Astrocyte (in vitro differentiated cells and primary cell): Measurements from ENCODE around the gene CTNNA3. TPM values are rescaled to one million over a fixed set of nuclear protein-coding genes. Genes with fewer than 3 reads are reported as not detected.

Experiments
- DNase-seq: peaks from one replicate; pipeline ENCODE4 v3.0.0-alpha.2; 2010; ENCODE audit warnings: low read depth
- FAIRE-seq: peaks from 2 replicates; lab custom pipeline; 2011; peaks lifted over from hg19 to GRCh38; lab: Jason Lieb, UNC
- H2AFZ ChIP-seq: 2 replicates; pipeline ENCODE4 v1.6.0; 2012; ENCODE audit warnings: low read depth, low read length, inconsistent platforms
- H3K27ac ChIP-seq: 2 replicates; pipeline ENCODE4 v1.5.1; 2011; ENCODE audit warnings: low read depth, low read length, inconsistent platforms
- H3K27me3 ChIP-seq: 2 replicates; pipeline ENCODE4 v1.6.0; 2011; ENCODE audit warnings: low read length, inconsistent platforms; ENCODE audit not compliant: insufficient read depth
- H3K36me3 ChIP-seq: 2 replicates; pipeline ENCODE4 v1.5.1; 2011; ENCODE audit warnings: low read length, inconsistent platforms; ENCODE audit not compliant: insufficient read depth
- H3K4me1 ChIP-seq: 2 replicates; pipeline ENCODE4 v1.5.1; 2011; ENCODE audit warnings: low read length, inconsistent platforms; ENCODE audit not compliant: insufficient read depth
- H3K4me2 ChIP-seq: 2 replicates; pipeline ENCODE4 v1.6.0; 2012; ENCODE audit warnings: low read length, inconsistent platforms
- H3K4me3 ChIP-seq: 2 replicates; pipeline ENCODE4 v1.5.1; 2011; ENCODE audit warnings: low read depth, mild to moderate bottlenecking, low read length, inconsistent platforms; ENCODE audit not compliant: insufficient read depth
- H3K79me2 ChIP-seq: 2 replicates; pipeline ENCODE4 v1.6.0; 2012; ENCODE audit warnings: mild to moderate bottlenecking, low read length, inconsistent platforms; ENCODE audit not compliant: insufficient read depth
- H3K9ac ChIP-seq: 2 replicates; pipeline ENCODE4 v1.6.0; 2012; ENCODE audit warnings: mild to moderate bottlenecking, low read length, inconsistent platforms
- H3K9me3 ChIP-seq: 2 replicates; pipeline ENCODE4 v1.5.1; 2012; ENCODE audit warnings: low read depth, mild to moderate bottlenecking, low read length, inconsistent platforms; ENCODE audit not compliant: insufficient read depth
- H4K20me1 ChIP-seq: 2 replicates; pipeline ENCODE4 v1.6.0; 2012; ENCODE audit warnings: low read length, inconsistent platforms; ENCODE audit not compliant: insufficient read depth
- H3K27ac Mint-ChIP-seq: one replicate; pipeline ENCODE4 v1.8.0; 2021; ENCODE audit warnings: mild to moderate bottlenecking, mixed read lengths; ENCODE audit not compliant: unreplicated experiment
- H3K27me3 Mint-ChIP-seq: one replicate; pipeline ENCODE4 v1.8.0; 2021; ENCODE audit warnings: low read depth, mixed read lengths; ENCODE audit not compliant: unreplicated experiment
- H3K36me3 Mint-ChIP-seq: one replicate; pipeline ENCODE4 v1.8.0; 2021; ENCODE audit warnings: low read depth, mixed read lengths; ENCODE audit not compliant: unreplicated experiment
- H3K4me1 Mint-ChIP-seq: one replicate; pipeline ENCODE4 v1.8.0; 2021; ENCODE audit warnings: low read depth, mixed read lengths; ENCODE audit not compliant: unreplicated experiment
- H3K4me3 Mint-ChIP-seq: one replicate; pipeline ENCODE4 v1.8.0; 2021; ENCODE audit warnings: mild to moderate bottlenecking, moderate library complexity, mixed read lengths; ENCODE audit not compliant: unreplicated experiment
- H3K9me3 Mint-ChIP-seq: one replicate; pipeline ENCODE4 v1.8.0; 2021; ENCODE audit warnings: mild to moderate bottlenecking, mixed read lengths; ENCODE audit not compliant: unreplicated experiment
- CTCF ChIP-seq: IDR thresholded peaks from 2 replicates; pipeline ENCODE4 v1.5.1; 2011; ENCODE audit warnings: low read depth, mild to moderate bottlenecking, inconsistent platforms, low read length, moderate library complexity; ENCODE audit not compliant: insufficient read depth
- EZH2 ChIP-seq: IDR thresholded peaks from 2 replicates; pipeline ENCODE4 v1.6.1; 2012; ENCODE audit warnings: mild to moderate bottlenecking, low read length, inconsistent platforms; ENCODE audit not compliant: insufficient read depth
- total RNA-seq: library from RNA; stranded (reverse); gene quantifications from 2 replicates; pipeline ENCODE4 v1.2.1, GENCODE V29; 2021

CTNNA3 gene
- total RNA-seq, 1 donor from 2014 or later = 0.73 TPM

GRCh38 chr10:66747451-66747850 is 948.5 kb downstream of the CTNNA3 start:
- peak overlapping the region; percentile 60 for H3K9ac ChIP-seq
- H3K27ac Mint-ChIP-seq = peak overlapping the region; percentile 89

GRCh38 chr10:66746711-66747110 is 949.3 kb downstream of the CTNNA3 start:
- no peak overlapping the region for H3K4me3 ChIP-seq
- Mint-ChIP-seq H3K36me3 (no peaks in the 10 kb centered on the region), H3K9me3 (no peaks in the 10 kb centered on the region), H3K4me1 (peaks cover 21% of the 10 kb centered on the region), H3K27ac (peak overlapping the region; percentile 89), H3K27me3 (no peaks in the 10 kb centered on the region), H3K4me3 (no peak overlapping the region)
- peaks cover 19% of the 10 kb centered on the region for H3K4me1 ChIP-seq
- peak overlapping the region; percentile 23 for H3K9ac ChIP-seq
- no peak for TF ChIP-seq CTCF
- TF ChIP-seq EZH2 = no peak
- no peaks in the 10 kb centered on the region for H4K20me1 ChIP-seq
- H3K9me3 ChIP-seq = no peaks in the 10 kb centered on the region
- H3K36me3 ChIP-seq = no peaks in the 10 kb centered on the region
- H3K27ac ChIP-seq = peak overlapping the region; percentile 80
- H3K79me2 ChIP-seq = no peaks in the 10 kb centered on the region
- DNase-seq (peak; percentile 55), FAIRE-seq (no peak)
- no peaks in the 10 kb centered on the region for H3K27me3 ChIP-seq
- peak overlapping the region; percentile 64 for H3K4me2 ChIP-seq
- no peak overlapping the region for H2AFZ ChIP-seq

More at GRCh38 chr10:66747451-66747850, 948.5 kb downstream of the CTNNA3 start:
- no peaks in the 10 kb centered on the region for H4K20me1 ChIP-seq
- no peak overlapping the region for H3K4me3 ChIP-seq
- peak overlapping the region; percentile 80 for H3K27ac ChIP-seq
- H3K4me2 ChIP-seq = peak overlapping the region; percentile 64
- Mint-ChIP-seq H3K9me3 (no peaks in the 10 kb centered on the region), H3K36me3 (no peaks in the 10 kb centered on the region), H3K27me3 (no peaks in the 10 kb centered on the region), H3K4me1 (peaks cover 21% of the 10 kb centered on the region), H3K4me3 (no peak overlapping the region)
- H3K9me3 ChIP-seq = no peaks in the 10 kb centered on the region
- H3K27me3 ChIP-seq = no peaks in the 10 kb centered on the region
- TF ChIP-seq EZH2 = no peak
- no peak for TF ChIP-seq CTCF
- no peaks in the 10 kb centered on the region for H3K79me2 ChIP-seq
- H3K4me1 ChIP-seq = peaks cover 19% of the 10 kb centered on the region
- FAIRE-seq (peak; percentile 97), DNase-seq (peak; percentile 99)
- H3K36me3 ChIP-seq = no peaks in the 10 kb centered on the region
- H2AFZ ChIP-seq = no peak overlapping the region

GRCh38 chr10:66746246-66746645 is 949.7 kb downstream of the CTNNA3 start:
- H3K4me2 ChIP-seq = peak overlapping the region; percentile 64
- H2AFZ ChIP-seq = no peak overlapping the region
- TF ChIP-seq EZH2 (no peak), CTCF (no peak)

More at GRCh38 chr10:66746246-66746645, 949.7 kb downstream of the CTNNA3 start:
- Mint-ChIP-seq H3K36me3 (no peaks in the 10 kb centered on the region), H3K27me3 (no peaks in the 10 kb centered on the region), H3K4me3 (no peak overlapping the region), H3K4me1 (peaks cover 21% of the 10 kb centered on the region), H3K27ac (peak overlapping the region; percentile 89), H3K9me3 (no peaks in the 10 kb centered on the region)
- no peaks in the 10 kb centered on the region for H3K36me3 ChIP-seq
- H3K4me3 ChIP-seq = no peak overlapping the region
- H3K9ac ChIP-seq = no peak overlapping the region
- peak; percentile 65 for DNase-seq
- no peaks in the 10 kb centered on the region for H3K27me3 ChIP-seq
- H4K20me1 ChIP-seq = no peaks in the 10 kb centered on the region
- no peaks in the 10 kb centered on the region for H3K9me3 ChIP-seq
- H3K27ac ChIP-seq = peak overlapping the region; percentile 80
- no peaks in the 10 kb centered on the region for H3K79me2 ChIP-seq
- no peak for FAIRE-seq
- H3K4me1 ChIP-seq = peaks cover 19% of the 10 kb centered on the region
